ENCODE data around the gene PARP9.

The PARP9 gene

DNA sequence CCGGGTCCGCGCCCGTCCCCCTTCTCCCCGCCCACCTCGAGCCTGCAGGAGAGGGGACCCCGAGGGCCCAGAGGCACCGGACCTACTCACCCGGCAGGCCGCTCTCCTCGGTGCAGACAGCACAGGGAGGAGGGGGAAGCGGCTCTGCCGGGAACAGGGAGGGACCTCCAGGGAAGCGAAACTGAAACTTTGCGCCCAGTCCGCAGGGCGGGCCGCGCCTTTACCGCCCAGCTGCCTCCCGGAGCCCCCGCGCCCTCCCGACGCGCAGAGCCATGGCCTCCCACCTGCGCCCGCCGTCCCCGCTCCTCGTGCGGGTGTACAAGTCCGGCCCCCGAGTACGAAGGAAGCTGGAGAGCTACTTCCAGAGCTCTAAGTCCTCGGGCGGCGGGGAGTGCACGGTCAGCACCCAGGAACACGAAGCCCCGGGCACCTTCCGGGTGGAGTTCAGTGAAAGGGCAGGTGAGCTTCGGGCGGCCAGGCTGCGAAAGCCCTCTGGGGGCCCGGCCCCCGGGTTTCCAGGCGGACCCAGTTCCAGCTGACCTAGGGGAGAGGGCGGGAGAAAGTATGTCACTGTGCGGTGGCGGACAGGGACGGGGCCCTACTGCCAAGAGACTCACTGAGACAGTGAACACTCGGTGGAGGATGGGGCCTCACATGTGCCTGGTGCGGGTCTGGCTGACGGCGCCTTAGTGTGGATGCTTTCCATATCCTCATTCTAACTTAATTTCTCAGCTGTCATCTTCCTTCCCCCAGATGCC is at the start of gene PARP9, which contains the start of gene DTX3L:
Gene PARP9 (minus strand): TSS at position 146 of the 758 bp plus-strand sequence. CDS start 4,680 bp downstream, outside the sequence.
Gene DTX3L (plus strand): TSS at position 184 of the 758 bp plus-strand sequence. CDS start 89 bp downstream, at position 273.
- Mint-ChIP-seq H3K36me3 (peaks cover 22% of the 10 kb centered on the region), H3K4me1 (peaks cover 84% of the 10 kb centered on the region), H3K4me3 (peak within 1 kb of the TSS; percentile 99), H3K27me3 (no peaks in the 10 kb centered on the region), H3K27ac (peak within 1 kb of the TSS; percentile 100), H3K9me3 (no peaks in the 10 kb centered on the region)

DNA sequence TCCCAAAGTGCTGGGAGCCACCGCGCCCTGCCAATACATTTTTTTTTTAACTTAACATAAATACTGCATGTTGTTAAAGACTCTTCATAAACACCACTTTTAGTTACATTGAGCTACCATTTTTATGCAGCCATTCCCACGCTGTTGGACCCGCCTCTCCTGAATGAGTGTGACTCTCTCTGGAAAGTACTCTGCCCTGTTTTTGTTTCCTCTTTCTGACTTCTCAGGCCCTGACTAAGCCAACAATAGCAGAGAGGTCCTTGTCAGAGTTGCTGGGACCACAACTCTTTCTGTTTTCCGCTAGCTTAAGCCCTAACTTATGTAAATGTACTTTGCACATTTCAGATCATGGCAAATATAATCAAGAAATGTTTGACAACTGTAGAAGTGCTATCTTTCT is 48.6 kb upstream of the PARP9 start:
- H3K9me3 Mint-ChIP-seq: no peaks in the 10 kb centered on the region
- no peak overlapping the region for H3K4me3 Mint-ChIP-seq
- peaks cover 27% of the 10 kb centered on the region for H3K36me3 Mint-ChIP-seq
- H3K4me1 Mint-ChIP-seq: peaks cover 31% of the 10 kb centered on the region
- peak overlapping the region; percentile 52 for H3K27ac Mint-ChIP-seq
- no peaks in the 10 kb centered on the region for H3K27me3 Mint-ChIP-seq

DNA sequence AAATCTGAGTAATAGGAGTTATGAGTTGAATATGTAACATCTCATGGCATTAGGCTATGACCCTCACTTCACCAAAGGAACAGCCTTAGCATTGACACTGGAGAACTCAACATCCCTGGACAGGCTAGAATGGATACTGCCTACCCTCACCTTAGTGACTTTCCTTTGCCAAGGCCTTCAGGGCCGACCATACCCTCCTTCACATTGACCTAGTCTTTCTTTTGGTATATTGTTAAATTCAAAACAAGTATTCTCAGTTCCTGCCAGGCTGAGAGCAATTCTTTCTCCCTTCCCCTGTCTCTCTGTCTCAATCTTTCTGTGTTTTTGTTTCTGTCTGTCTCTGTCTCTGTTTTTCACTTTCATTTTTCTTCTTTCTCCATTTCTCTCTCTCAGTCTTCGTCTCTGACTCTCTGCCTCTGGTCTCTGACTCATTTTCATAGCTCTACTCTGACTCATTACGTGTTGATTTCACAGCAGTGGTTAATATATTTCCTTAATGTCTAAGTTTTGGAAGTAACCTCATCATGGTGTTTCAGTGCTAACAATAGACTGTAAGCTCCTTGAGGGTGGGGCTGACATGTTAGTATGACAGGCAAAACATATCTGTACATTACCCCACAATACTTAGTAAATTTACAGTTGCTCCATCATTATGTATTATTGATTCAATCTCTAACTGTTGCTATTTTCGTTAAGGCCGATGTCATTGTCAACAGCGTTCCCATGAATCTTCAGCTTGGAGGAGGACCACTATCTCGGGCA is 45.9 kb upstream of the PARP9 start:
- peak overlapping the region; percentile 87 for H3K27ac Mint-ChIP-seq
- peaks cover 41% of the 10 kb centered on the region for H3K4me1 Mint-ChIP-seq
- H3K27me3 Mint-ChIP-seq: no peaks in the 10 kb centered on the region
- H3K4me3 Mint-ChIP-seq: peak overlapping the region; percentile 31
- H3K9me3 Mint-ChIP-seq: no peaks in the 10 kb centered on the region
- peaks cover 28% of the 10 kb centered on the region for H3K36me3 Mint-ChIP-seq

DNA sequence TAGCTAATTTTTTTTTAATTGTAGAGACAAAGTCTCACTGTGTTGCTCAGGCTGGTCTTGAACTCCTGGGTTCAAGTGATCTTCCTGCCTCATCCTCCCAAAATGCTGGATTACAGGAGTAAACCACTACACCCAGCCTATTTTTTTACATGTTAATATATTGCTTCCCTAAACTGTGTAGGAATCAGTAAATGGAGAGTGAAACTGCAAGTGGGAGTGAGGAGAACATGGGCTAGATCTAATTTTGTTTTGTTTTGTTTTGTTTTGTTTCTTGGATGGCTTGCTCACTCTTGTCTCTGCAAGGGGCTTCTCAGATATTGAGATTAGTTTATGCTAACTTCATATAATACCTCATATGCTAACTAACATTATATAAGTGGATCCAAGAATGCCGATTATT is 44.8 kb upstream of the PARP9 start:
- Mint-ChIP-seq H3K27me3 (no peaks in the 10 kb centered on the region), H3K36me3 (peaks cover 28% of the 10 kb centered on the region), H3K4me1 (peaks cover 47% of the 10 kb centered on the region), H3K4me3 (peak overlapping the region; percentile 40), H3K9me3 (no peaks in the 10 kb centered on the region), H3K27ac (peak overlapping the region; percentile 82)

DNA sequence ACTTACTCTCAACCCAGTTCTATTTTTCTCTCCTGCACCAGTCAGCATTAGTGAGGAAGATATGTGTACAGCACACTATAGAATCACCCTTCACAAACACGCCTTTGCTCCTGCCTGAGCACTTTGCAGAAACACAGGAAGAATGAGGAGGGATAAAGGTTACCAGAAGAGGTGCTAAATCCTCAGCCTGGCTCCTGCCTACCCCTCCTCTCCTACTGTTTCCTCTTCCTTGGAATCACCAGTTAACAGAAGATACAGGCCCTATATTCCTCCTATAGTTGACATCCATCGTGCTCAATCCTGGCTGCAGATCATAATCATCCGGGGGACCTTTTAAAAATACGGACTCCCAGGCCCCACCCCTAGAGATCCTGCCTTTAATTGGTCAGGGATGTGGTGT is 42.2 kb upstream of the PARP9 start:
- H3K4me3 Mint-ChIP-seq: no peak overlapping the region
- H3K27me3 Mint-ChIP-seq: no peaks in the 10 kb centered on the region
- H3K9me3 Mint-ChIP-seq: no peaks in the 10 kb centered on the region
- peaks cover 62% of the 10 kb centered on the region for H3K4me1 Mint-ChIP-seq
- peaks cover 24% of the 10 kb centered on the region for H3K36me3 Mint-ChIP-seq
- peak overlapping the region; percentile 8 for H3K27ac Mint-ChIP-seq

DNA sequence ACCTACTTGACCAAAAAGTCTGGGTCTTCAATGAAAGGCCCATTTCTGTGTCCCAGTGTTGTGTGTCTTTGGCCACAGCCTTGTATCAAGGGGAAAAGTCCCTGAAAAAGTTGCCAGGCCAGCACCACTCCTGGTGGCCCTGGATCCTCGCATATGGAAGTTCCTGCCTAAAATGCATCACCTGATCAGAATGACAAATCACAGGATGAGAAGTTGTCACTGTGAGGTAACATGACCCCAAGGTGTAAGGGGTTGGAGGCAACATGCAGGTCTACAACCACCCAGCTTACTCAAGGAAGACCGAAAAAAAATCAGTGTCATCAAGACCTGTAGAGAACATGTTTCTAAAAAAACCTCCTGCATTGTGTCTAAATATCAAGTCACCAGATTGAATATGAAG is 39.0 kb upstream of the PARP9 start:
- no peaks in the 10 kb centered on the region for H3K9me3 Mint-ChIP-seq
- H3K27me3 Mint-ChIP-seq: no peaks in the 10 kb centered on the region
- H3K4me3 Mint-ChIP-seq: no peak overlapping the region
- no peak overlapping the region for H3K27ac Mint-ChIP-seq
- peaks cover 21% of the 10 kb centered on the region for H3K36me3 Mint-ChIP-seq
- peaks cover 55% of the 10 kb centered on the region for H3K4me1 Mint-ChIP-seq

DNA sequence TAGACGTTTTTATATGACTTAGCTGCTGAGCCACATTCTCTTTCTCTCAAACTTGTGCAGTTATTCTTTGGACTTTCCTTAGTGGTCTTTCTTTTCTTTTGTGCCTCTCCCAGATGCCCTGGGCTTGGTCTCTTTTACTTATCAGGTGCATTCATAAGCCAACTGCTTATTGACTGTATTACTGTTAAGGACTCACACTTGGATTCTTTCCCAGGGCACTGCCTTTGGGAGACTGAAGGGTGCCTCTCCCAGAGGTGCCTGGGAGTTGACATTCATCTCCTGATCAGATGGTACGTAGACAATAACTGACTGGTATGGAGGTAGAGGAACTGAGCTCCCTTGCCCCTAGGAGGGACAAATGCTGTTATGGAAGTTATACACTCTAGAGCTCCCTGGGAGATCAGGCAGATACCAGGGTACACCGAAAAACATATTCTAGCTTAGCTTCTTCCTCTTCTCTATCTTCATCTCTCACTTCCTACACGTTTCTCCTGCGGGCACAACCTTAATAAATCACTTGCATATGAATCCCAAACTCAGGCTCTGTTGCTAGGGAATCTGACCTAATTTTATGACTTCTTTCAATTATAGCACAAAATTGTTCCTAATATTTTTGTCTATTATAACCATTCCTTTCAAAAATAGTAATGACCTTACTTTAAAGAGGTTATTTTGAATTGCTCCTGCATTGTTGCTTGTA is 38.1 kb upstream of the PARP9 start:
- Mint-ChIP-seq H3K27ac (no peak overlapping the region), H3K9me3 (no peaks in the 10 kb centered on the region), H3K27me3 (no peaks in the 10 kb centered on the region), H3K4me1 (peaks cover 48% of the 10 kb centered on the region), H3K4me3 (no peak overlapping the region), H3K36me3 (peaks cover 17% of the 10 kb centered on the region)

DNA sequence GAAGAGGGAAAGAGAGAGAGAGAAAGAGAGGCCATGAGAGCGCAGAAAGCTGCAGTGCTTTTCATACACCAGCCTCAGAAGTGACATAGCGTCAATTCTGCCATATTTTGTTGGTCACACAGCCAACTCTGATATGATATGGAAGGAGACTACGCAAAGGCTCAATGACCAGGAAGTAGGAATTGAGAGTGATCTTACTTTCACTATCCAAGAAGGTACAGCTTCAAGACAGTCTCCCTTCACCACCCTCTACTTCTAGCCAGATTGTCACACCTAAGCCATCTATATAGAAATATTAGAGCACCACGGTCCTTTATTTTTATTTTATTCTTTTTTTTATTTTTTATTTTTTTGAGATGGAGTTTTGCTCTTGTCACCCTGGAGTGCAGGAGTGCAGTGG is 34.5 kb upstream of the PARP9 start:
- Mint-ChIP-seq H3K9me3 (no peaks in the 10 kb centered on the region), H3K36me3 (peaks cover 29% of the 10 kb centered on the region), H3K27ac (no peak overlapping the region), H3K4me1 (peaks cover 36% of the 10 kb centered on the region), H3K4me3 (no peak overlapping the region), H3K27me3 (no peaks in the 10 kb centered on the region)

DNA sequence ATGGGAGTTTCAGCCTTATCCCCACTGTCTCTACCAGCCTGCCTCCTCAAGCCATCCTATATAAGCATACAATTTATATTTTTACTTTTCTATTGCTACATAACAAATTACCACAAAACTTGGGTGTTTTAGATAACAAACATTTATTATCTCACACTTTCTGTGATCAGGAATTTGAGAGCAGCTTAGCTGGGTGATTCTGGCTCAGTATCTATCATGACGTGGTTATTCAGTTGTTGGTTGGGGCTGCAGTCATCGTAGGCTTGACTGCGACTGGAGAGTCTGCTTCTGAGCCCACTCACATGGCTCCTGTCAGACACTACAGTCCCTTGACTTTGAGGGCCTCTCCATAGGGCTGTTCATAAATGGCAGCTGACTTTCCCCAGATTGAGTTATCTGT is 34.1 kb upstream of the PARP9 start:
- H3K36me3 Mint-ChIP-seq: peaks cover 29% of the 10 kb centered on the region
- no peak overlapping the region for H3K27ac Mint-ChIP-seq
- H3K9me3 Mint-ChIP-seq: no peaks in the 10 kb centered on the region
- peaks cover 32% of the 10 kb centered on the region for H3K4me1 Mint-ChIP-seq
- H3K27me3 Mint-ChIP-seq: no peaks in the 10 kb centered on the region
- H3K4me3 Mint-ChIP-seq: no peak overlapping the region

DNA sequence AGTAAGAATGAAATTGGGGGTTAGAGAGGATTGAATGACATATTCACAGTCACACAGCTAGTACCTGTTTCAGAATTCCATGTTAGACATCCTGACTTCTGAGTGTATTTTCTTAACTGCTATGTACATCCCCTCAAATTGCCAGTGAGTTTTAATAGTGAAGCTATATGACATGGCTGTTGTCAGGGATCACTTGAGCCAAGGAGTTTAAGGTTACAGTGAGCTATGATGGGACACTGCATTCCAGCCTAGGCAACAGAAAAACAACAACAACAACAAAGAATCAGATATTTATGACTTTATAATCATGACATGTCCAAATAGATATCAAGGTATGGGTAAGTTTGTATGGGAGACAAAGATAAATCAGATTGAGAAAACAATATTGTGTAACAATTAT is 29.9 kb upstream of the PARP9 start:
- H3K4me1 Mint-ChIP-seq: peaks cover 13% of the 10 kb centered on the region
- no peaks in the 10 kb centered on the region for H3K9me3 Mint-ChIP-seq
- peaks cover 26% of the 10 kb centered on the region for H3K36me3 Mint-ChIP-seq
- H3K27ac Mint-ChIP-seq: no peak overlapping the region
- no peaks in the 10 kb centered on the region for H3K27me3 Mint-ChIP-seq
- H3K4me3 Mint-ChIP-seq: no peak overlapping the region

DNA sequence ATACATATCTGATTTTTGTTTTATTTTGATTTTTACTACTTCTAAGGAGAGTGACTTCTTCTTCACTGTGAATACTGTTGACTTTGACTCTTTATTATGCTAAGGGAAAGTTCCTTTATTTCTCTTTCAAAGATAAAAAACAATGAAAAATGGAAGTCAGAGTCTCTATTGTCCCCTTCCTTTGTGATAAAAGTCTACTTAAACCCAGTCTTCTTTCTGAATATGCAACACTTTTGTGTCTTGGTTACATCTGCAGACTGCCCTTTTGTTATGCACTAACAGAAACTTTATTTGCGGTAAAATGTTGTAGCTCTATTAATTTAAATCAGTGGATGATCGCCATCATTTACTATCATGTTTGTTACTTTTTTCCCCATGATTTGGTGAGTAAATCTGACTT is 26.5 kb upstream of the PARP9 start:
- Mint-ChIP-seq H3K27me3 (no peaks in the 10 kb centered on the region), H3K9me3 (no peaks in the 10 kb centered on the region), H3K4me1 (peaks cover 36% of the 10 kb centered on the region), H3K36me3 (peaks cover 16% of the 10 kb centered on the region), H3K27ac (no peak overlapping the region), H3K4me3 (no peak overlapping the region)

DNA sequence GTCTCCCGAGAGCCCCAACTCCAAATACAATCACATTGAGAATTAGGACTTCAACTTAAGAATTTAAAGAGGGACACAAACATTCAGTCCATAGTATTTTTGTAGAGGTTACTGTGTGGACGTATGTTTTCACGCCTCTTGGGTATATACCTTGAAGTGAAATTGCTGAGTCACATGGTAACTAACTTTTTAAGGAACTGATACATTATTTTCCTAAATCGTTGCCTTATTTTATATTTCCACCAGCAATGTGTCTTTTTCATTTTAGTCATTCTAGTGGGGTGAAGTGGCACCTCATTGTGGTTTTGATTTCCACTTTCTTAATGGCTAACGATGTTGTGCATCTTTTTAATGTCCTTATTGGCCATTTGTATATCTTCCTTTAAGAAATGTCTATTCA is 25.2 kb upstream of the PARP9 start:
- peaks cover 17% of the 10 kb centered on the region for H3K36me3 Mint-ChIP-seq
- H3K4me3 Mint-ChIP-seq: no peak overlapping the region
- H3K27me3 Mint-ChIP-seq: no peaks in the 10 kb centered on the region
- H3K27ac Mint-ChIP-seq: no peak overlapping the region
- H3K4me1 Mint-ChIP-seq: peaks cover 45% of the 10 kb centered on the region
- no peaks in the 10 kb centered on the region for H3K9me3 Mint-ChIP-seq

DNA sequence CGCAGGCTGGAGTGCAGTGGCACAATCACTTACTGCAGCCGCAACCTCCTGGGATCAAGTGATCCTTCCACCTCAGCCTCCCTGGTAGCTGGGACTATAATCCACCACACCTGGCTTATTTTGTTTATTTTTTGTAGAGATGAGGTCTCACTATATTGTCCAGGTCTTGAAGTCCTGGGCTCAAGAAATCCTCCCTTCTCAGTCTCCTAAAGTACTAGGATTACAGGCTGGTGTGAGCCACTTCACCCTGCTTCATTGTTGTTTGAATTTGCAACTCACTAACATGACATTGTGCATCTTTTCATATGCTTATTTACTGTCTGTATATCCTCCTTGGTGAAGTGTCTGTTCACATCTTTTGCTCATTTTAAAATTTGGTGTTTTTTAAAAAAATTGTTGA is 23.5 kb upstream of the PARP9 start:
- Mint-ChIP-seq H3K4me1 (peaks cover 56% of the 10 kb centered on the region), H3K27ac (no peak overlapping the region), H3K4me3 (no peak overlapping the region), H3K36me3 (peaks cover 26% of the 10 kb centered on the region), H3K27me3 (no peaks in the 10 kb centered on the region), H3K9me3 (peaks cover 2% of the 10 kb centered on the region)

DNA sequence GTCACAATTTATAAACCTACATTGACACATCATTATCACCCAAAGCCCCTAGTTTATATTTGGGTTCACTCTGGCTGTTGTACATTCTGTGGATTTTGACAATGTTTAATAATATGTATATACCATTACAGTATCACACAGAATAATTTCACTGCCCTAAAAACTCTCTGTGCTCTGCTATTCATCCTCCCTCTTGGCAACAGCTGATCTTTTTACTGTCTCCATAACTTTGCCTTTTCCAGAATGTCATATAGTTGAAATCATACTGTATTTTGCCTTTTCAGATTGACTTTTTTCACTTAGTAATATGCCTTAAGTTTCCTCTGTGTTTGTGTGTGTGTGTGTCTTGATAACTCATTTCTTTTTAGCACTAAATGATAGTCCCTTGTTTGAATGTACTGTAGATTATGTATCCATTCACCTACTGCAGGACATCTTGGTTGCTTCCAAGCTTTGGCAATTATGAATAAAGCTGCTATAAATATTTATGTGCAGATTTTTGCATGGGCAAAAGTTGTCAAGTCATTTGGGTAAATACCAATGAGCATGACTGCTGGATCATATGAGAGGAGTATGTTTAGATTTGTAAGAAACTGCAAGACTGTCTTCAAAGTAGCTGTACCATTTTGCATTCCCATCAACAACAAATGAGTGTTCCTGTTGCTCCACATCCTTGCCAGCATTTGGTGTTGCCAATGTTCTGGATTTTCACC is 22.8 kb upstream of the PARP9 start:
- Mint-ChIP-seq H3K27ac (peak overlapping the region; percentile 82), H3K9me3 (peaks cover 8% of the 10 kb centered on the region), H3K36me3 (peaks cover 26% of the 10 kb centered on the region), H3K4me3 (peak overlapping the region; percentile 50), H3K27me3 (no peaks in the 10 kb centered on the region), H3K4me1 (peaks cover 56% of the 10 kb centered on the region)

DNA sequence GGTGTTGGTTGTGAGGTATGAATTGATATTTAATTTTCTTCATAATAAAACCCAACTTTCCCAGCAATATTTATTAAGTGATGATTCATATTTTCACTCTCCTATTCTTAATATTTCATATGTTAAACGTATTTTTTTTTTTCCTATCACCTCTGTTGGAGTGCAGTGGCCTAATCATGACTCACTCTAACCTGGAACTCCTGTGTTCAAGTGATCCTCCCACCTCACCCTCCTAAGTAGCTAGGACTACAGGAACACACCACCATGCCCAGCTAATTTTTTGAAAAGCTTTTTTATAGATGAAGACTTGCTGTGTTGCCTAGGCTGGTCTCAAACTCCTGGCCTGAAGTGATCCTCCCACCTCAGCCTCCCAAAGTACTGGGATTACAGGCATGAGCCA is 22.0 kb upstream of the PARP9 start:
- peak overlapping the region; percentile 86 for H3K27ac Mint-ChIP-seq
- peak overlapping the region; percentile 66 for H3K4me3 Mint-ChIP-seq
- H3K4me1 Mint-ChIP-seq: peaks cover 59% of the 10 kb centered on the region
- peaks cover 8% of the 10 kb centered on the region for H3K9me3 Mint-ChIP-seq
- H3K36me3 Mint-ChIP-seq: peaks cover 29% of the 10 kb centered on the region
- no peaks in the 10 kb centered on the region for H3K27me3 Mint-ChIP-seq

All from activated naive CD4-positive, alpha-beta T cell treated with anti-CD3 and anti-CD28 coated beads, Interleukin-2, amount 50 U/mL, for 24 hours (primary cell).